Measurements from ENCODE around the gene PARD3. TPM values are rescaled to one million over a fixed set of nuclear protein-coding genes. Genes with fewer than 3 reads are reported as not detected.
A peak's percentile ranks its signal among the peaks of the same experiment; 100 is the strongest.

PARD3 gene
- total and polyA plus RNA-seq, 2 donors from 2014 or later = 21.1 to 47.5 TPM

DNA sequence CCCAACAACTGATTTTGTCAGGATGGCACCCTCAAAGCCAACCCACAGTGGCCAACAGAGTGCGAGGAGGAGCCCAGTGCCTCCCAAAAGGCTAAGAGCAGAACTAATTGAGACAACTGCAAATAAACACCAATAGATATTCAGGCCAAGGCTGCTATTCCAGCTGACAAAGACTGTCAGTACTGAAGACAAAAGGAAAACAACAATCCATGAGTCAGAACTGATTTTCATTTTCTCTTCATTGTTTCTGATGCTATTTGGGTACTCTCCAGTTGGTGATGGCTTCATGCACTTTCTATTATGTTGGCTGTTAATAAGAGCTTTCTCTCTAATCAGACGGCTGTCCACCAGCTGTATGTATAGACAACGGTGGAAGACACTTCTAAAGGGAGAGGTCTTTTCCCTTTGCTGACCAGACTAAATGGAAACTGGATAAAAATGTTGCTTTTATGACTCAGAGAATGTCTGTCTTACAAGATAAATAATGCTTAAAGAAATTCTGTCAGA lies 515.9 kb downstream of the PARD3 start:
- TF ChIP-seq, protein P1, sequence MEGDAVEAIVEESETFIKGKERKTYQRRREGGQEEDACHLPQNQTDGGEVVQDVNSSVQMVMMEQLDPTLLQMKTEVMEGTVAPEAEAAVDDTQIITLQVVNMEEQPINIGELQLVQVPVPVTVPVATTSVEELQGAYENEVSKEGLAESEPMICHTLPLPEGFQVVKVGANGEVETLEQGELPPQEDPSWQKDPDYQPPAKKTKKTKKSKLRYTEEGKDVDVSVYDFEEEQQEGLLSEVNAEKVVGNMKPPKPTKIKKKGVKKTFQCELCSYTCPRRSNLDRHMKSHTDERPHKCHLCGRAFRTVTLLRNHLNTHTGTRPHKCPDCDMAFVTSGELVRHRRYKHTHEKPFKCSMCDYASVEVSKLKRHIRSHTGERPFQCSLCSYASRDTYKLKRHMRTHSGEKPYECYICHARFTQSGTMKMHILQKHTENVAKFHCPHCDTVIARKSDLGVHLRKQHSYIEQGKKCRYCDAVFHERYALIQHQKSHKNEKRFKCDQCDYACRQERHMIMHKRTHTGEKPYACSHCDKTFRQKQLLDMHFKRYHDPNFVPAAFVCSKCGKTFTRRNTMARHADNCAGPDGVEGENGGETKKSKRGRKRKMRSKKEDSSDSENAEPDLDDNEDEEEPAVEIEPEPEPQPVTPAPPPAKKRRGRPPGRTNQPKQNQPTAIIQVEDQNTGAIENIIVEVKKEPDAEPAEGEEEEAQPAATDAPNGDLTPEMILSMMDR (IDR thresholded peaks at IDR 0.05; ENCODE audit: borderline replicate concordance, extremely low read depth, insufficient read depth) = no peak
- no peak for DNase-seq
- intact Hi-C loops (cut with DNase I) = no loop called here
- Histone ChIP-seq H3K4me3 (ENCODE audit: low read length in 3 of 3) (no peak overlapping the region), H3K9ac (ENCODE audit: low read length in 3 of 3) (no peak overlapping the region), H3K27ac (ENCODE audit: low read depth in 2 of 2, low read length in 2 of 2) (no peak overlapping the region), H3K27me3 (ENCODE audit: control insufficient read depth, insufficient read depth, low read length) (no peaks in the 10 kb centered on the region), H3K4me1 (ENCODE audit: control insufficient read depth in 2 of 3, insufficient read depth in 2 of 3, low read depth in 1 of 3, low read length in 3 of 3) (peaks cover 0 to 14% (median 2%) of the 10 kb centered on the region in 3 donors), H3K36me3 (ENCODE audit: control insufficient read depth in 2 of 3, insufficient read depth in 3 of 3, low read length in 3 of 3) (no peaks in the 10 kb centered on the region), H3K9me3 (ENCODE audit: control insufficient read depth in 2 of 3, insufficient read depth in 1 of 3, low read length in 3 of 3) (no peaks in the 10 kb centered on the region)
- no peak for FAIRE-seq

DNA sequence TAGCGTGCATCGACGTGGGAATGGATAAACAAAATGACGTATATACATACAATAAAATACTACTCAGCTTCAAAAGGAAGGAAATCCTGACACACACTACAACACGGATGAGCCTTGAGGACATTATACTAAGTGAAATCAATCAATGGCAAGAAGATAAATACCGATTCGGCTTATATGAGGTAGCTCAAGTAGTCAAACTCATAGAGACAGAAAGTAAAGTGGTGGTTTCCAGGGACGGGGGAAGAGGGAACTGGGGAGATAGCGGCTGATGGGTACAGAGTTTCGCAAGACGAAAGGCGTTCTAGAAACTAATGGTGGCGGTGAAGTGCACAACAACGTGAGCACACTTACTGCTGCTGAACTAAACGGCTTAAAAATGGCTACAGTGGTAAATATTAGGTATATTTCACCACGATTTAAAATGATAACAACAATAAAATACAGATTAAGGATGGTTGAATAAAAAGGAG lies 516.7 kb downstream of the PARD3 start:
- H3K4me1 ChIP-seq (ENCODE audit: control insufficient read depth in 2 of 3, insufficient read depth in 2 of 3, low read depth in 1 of 3, low read length in 3 of 3) = peaks cover 0 to 14% (median 2%) of the 10 kb centered on the region in 3 donors
- no peaks in the 10 kb centered on the region for H3K27me3 ChIP-seq (ENCODE audit: control insufficient read depth, insufficient read depth, low read length)
- intact Hi-C loops (cut with DNase I) = no loop called here
- TF ChIP-seq, protein P1 (IDR thresholded peaks at IDR 0.05; ENCODE audit: borderline replicate concordance, extremely low read depth, insufficient read depth) = no peak
- FAIRE-seq (no peak), DNase-seq (no peak)
- H3K27ac ChIP-seq (ENCODE audit: low read depth in 2 of 2, low read length in 2 of 2) = no peak overlapping the region
- H3K36me3 ChIP-seq (ENCODE audit: control insufficient read depth in 2 of 3, insufficient read depth in 3 of 3, low read length in 3 of 3) = no peaks in the 10 kb centered on the region
- no peak overlapping the region for H3K4me3 ChIP-seq (ENCODE audit: low read length in 3 of 3)
- H3K9ac ChIP-seq (ENCODE audit: low read length in 3 of 3) = no peak overlapping the region
- H3K9me3 ChIP-seq (ENCODE audit: control insufficient read depth in 2 of 3, insufficient read depth in 1 of 3, low read length in 3 of 3) = no peaks in the 10 kb centered on the region

DNA sequence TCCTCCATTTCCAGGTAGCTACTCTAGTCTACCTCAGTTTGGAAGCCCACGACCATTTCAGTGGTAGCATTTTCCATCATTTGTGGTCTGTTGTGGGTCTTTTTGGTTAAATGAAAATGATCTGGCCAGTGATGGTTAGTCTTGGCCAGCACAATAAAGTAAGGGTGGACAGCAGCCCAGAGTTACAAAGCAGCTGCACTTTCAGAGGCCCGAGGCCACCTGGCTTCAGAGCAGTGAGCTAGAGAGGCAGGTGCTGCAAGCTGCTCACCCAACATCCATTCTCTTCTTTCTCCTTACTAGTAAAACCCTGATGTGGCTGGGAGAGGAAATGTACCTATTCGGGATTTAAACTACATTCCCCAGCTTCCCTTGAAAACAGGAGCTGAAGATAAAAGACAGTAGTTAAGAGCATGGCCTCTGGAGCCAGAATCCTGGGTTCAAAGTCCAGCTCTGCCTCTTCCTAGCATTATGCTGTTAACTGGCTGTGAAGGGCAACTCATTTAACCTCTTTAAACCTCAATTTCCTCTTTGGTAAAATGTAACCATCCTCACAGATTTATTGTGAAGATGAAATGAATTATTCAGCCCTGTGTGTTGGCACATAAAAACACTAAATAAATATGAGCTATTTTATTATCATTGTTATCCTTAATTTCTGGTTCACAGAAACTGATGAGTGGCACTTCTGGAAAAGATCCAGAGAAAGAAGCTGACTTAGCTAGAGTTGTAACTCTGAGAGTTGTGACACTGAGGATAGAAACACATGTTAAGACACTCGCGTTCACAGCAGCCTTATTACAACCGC lies 517.4 kb downstream of the PARD3 start:
- TF ChIP-seq, protein P1 (IDR thresholded peaks at IDR 0.05; ENCODE audit: borderline replicate concordance, extremely low read depth, insufficient read depth) = no peak
- FAIRE-seq = no peak
- Histone ChIP-seq H3K36me3 (ENCODE audit: control insufficient read depth in 2 of 3, insufficient read depth in 3 of 3, low read length in 3 of 3) (no peaks in the 10 kb centered on the region), H3K4me3 (ENCODE audit: low read length in 3 of 3) (no peak overlapping the region), H3K27me3 (ENCODE audit: control insufficient read depth, insufficient read depth, low read length) (no peaks in the 10 kb centered on the region), H3K9ac (ENCODE audit: low read length in 3 of 3) (no peak overlapping the region), H3K9me3 (ENCODE audit: control insufficient read depth in 2 of 3, insufficient read depth in 1 of 3, low read length in 3 of 3) (no peaks in the 10 kb centered on the region), H3K27ac (ENCODE audit: low read depth in 2 of 2, low read length in 2 of 2) (no peak overlapping the region), H3K4me1 (ENCODE audit: control insufficient read depth in 2 of 3, insufficient read depth in 2 of 3, low read depth in 1 of 3, low read length in 3 of 3) (peaks cover 0 to 14% (median 2%) of the 10 kb centered on the region in 3 donors)
- intact Hi-C loops (cut with DNase I) = no loop called here
- peak in 1 of 5 donors; percentile 37 for DNase-seq

Measured in kidney (tissue), 14 donors.